GM23338 (cell line): ENCODE data around the gene SLC25A30. TPM values are rescaled to one million over a fixed set of nuclear protein-coding genes. Genes with fewer than 3 reads are reported as not detected.
"Not testable (repeated sequence)": the region's sequence is repeated elsewhere in the genome, so short reads cannot be mapped to it uniquely, and the experiment has no call there.

ENCODE experiments used
- ATAC-seq: fragments of 200-7000 bp; cut with Tn5 transposase; 3 replicates; pipeline ENCODE4 v1.9.1; 2020
- DNase-seq: peaks from one replicate; pipeline ENCODE4 v3.0.0-alpha.2; 2015; ENCODE audit warnings: low spot score
- H2AFZ ChIP-seq: fragments of 200-600 bp; sonication (generic); 2 replicates; pipeline ENCODE4 v1.8.0; 2016; ENCODE audit warnings: antibody characterized with exemption, mild to moderate bottlenecking, moderate library complexity
- H3F3A ChIP-seq: fragments of 200-600 bp; sonication (generic); replicated peaks from 2 replicates; pipeline ENCODE4 v1.8.0; 2017; ENCODE audit warnings: antibody characterized with exemption, mixed run types, low read depth
- H3K27ac ChIP-seq: fragments of 200-600 bp; sonication (generic); 2 replicates; pipeline ENCODE4 v1.6.1; 2016; ENCODE audit warnings: low read depth
- H3K27me3 ChIP-seq: fragments of 200-600 bp; sonication (generic); 2 replicates; pipeline ENCODE4 v1.8.0; 2016; ENCODE audit warnings: mild to moderate bottlenecking, mixed run types, moderate library complexity; ENCODE audit not compliant: insufficient read depth
- H3K36me3 ChIP-seq: fragments of 200-600 bp; sonication (generic); 2 replicates; pipeline ENCODE4 v1.8.0; 2016; ENCODE audit warnings: mild to moderate bottlenecking; ENCODE audit not compliant: insufficient read depth
- H3K4me1 ChIP-seq: fragments of 200-600 bp; sonication (generic); 2 replicates; pipeline ENCODE4 v1.8.0; 2016; ENCODE audit warnings: mild to moderate bottlenecking, moderate library complexity; ENCODE audit not compliant: insufficient read depth
- H3K4me2 ChIP-seq: fragments of 200-600 bp; sonication (generic); 2 replicates; pipeline ENCODE4 v1.7.1; 2017; ENCODE audit warnings: mixed run types
- H3K4me3 ChIP-seq: fragments of 200-600 bp; sonication (generic); 2 replicates; pipeline ENCODE4 v1.6.1; 2016; ENCODE audit warnings: mixed run types
- H3K79me2 ChIP-seq: fragments of 200-600 bp; sonication (generic); replicated peaks from 2 replicates; pipeline ENCODE4 v1.8.0; 2017; ENCODE audit warnings: mild to moderate bottlenecking; ENCODE audit not compliant: insufficient read depth
- H3K9me2 ChIP-seq: fragments of 200-600 bp; sonication (generic); 2 replicates; pipeline ENCODE4 v1.8.0; 2017; ENCODE audit not compliant: insufficient read depth
- H4K20me1 ChIP-seq: fragments of 200-600 bp; sonication (generic); replicated peaks from 2 replicates; pipeline ENCODE4 v1.8.0; 2017; ENCODE audit warnings: mild to moderate bottlenecking; ENCODE audit not compliant: insufficient read depth
- H3K27ac Mint-ChIP-seq: 2 replicates; pipeline ENCODE4 v1.8.0; 2020; ENCODE audit warnings: inconsistent platforms, mild to moderate bottlenecking, moderate library complexity, mixed read lengths
- H3K27me3 Mint-ChIP-seq: 3 replicates; pipeline ENCODE4 v1.8.0; 2022; ENCODE audit warnings: low read depth, mild to moderate bottlenecking, moderate library complexity, mixed read lengths, inconsistent platforms; ENCODE audit not compliant: insufficient read depth, poor library complexity
- H3K36me3 Mint-ChIP-seq: 3 replicates; pipeline ENCODE4 v1.8.0; 2021; ENCODE audit warnings: low read depth, mild to moderate bottlenecking, inconsistent platforms, moderate library complexity, mixed read lengths
- H3K4me1 Mint-ChIP-seq: 3 replicates; pipeline ENCODE4 v1.8.0; 2020; ENCODE audit warnings: mild to moderate bottlenecking, inconsistent platforms, mixed read lengths
- H3K4me3 Mint-ChIP-seq: 3 replicates; pipeline ENCODE4 v1.8.0; 2021; ENCODE audit warnings: moderate library complexity, mild to moderate bottlenecking, inconsistent platforms, mixed read lengths
- H3K9me3 Mint-ChIP-seq: 3 replicates; pipeline ENCODE4 v1.8.0; 2020; ENCODE audit warnings: moderate library complexity, mild to moderate bottlenecking, inconsistent platforms, mixed read lengths
- EZH2 ChIP-seq: fragments of 200-600 bp; sonication (generic); IDR thresholded peaks from one replicate; pipeline ENCODE4 v1.8.0; 2017; ENCODE audit warnings: antibody characterized with exemption, mild to moderate bottlenecking, low read depth; ENCODE audit not compliant: unreplicated experiment
- EZH2phosphoT487 ChIP-seq: fragments of 200-600 bp; sonication (generic); IDR thresholded peaks from one replicate; pipeline ENCODE4 v1.8.1; 2018; ENCODE audit warnings: antibody characterized with exemption; ENCODE audit not compliant: unreplicated experiment
- JUNB ChIP-seq: IDR thresholded peaks from one replicate; pipeline ENCODE4 v1.6.1; 2016; ENCODE audit warnings: antibody characterized with exemption; ENCODE audit not compliant: unreplicated experiment
- NANOG ChIP-seq: IDR thresholded peaks from 2 replicates; pipeline ENCODE4 v1.6.1; 2016; ENCODE audit warnings: antibody characterized with exemption, borderline replicate concordance
- POLR2AphosphoS5 ChIP-seq: IDR thresholded peaks from 2 replicates; pipeline ENCODE4 v1.6.1; 2016; ENCODE audit warnings: antibody characterized with exemption, low read depth
- STAT1 ChIP-seq: IDR thresholded peaks from one replicate; pipeline ENCODE4 v1.6.1; 2016; ENCODE audit warnings: antibody characterized with exemption; ENCODE audit not compliant: unreplicated experiment
- ZNF114 ChIP-seq: fragments of 250-450 bp; sonication (Bioruptor Pico); IDR thresholded peaks from 2 replicates; pipeline ENCODE4 v1.5.0; 2020; ENCODE audit warnings: mild to moderate bottlenecking, moderate library complexity
- ZNF331 ChIP-seq: fragments of 250-450 bp; sonication (Bioruptor Pico); IDR thresholded peaks from 2 replicates; pipeline ENCODE4 v1.5.0; 2020; ENCODE audit warnings: low read depth, mild to moderate bottlenecking, moderate library complexity
- polyA plus RNA-seq: library from polyadenylated mRNA; unstranded; fragments of >200 nt; fragmentation: Nextera tagmentation; extraction: Ambion mirVana; gene quantifications from 2 replicates; pipeline ENCODE4 v1.2.1, GENCODE V29; 2016
- total RNA-seq: library from RNA; depleted of rRNA; stranded (reverse); fragments of >200 nt; shearing (Covaris generic); gene quantifications from 2 replicates; pipeline ENCODE4 v1.2.3, GENCODE V29; 2014
- TF ChIP-seq, protein P1 (sequence below): fragments of 250-450 bp; sonication (Bioruptor Pico); IDR thresholded peaks from 2 replicates; pipeline ENCODE4 v1.5.0; 2020; ENCODE audit warnings: mild to moderate bottlenecking, moderate library complexity

Gene SLC25A30
- total and polyA plus RNA-seq, 2 experiments from 2014 or later = 2.0 to 7.5 TPM

DNA sequence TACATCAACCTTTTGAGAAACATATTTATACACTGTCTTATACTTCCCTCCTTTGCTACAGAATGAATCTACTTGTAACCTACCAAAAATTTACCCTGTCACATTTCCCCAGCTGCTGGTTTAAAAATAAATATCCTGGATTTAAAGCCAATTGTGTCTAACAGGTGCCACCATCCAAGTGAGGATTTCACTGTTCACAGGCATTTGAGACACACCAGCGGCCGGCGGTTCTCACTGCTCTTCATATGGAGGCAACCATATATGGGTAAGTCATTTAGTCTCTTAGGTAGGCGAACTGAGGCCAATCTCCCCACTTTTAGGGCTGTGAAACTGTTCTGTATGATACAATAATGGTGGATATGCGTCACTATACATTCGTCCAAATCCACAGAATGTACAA is 26.2 kb downstream of the SLC25A30 start:
- TF ChIP-seq STAT1 = no peak
- TF ChIP-seq NANOG = no peak
- TF ChIP-seq, protein P1, sequence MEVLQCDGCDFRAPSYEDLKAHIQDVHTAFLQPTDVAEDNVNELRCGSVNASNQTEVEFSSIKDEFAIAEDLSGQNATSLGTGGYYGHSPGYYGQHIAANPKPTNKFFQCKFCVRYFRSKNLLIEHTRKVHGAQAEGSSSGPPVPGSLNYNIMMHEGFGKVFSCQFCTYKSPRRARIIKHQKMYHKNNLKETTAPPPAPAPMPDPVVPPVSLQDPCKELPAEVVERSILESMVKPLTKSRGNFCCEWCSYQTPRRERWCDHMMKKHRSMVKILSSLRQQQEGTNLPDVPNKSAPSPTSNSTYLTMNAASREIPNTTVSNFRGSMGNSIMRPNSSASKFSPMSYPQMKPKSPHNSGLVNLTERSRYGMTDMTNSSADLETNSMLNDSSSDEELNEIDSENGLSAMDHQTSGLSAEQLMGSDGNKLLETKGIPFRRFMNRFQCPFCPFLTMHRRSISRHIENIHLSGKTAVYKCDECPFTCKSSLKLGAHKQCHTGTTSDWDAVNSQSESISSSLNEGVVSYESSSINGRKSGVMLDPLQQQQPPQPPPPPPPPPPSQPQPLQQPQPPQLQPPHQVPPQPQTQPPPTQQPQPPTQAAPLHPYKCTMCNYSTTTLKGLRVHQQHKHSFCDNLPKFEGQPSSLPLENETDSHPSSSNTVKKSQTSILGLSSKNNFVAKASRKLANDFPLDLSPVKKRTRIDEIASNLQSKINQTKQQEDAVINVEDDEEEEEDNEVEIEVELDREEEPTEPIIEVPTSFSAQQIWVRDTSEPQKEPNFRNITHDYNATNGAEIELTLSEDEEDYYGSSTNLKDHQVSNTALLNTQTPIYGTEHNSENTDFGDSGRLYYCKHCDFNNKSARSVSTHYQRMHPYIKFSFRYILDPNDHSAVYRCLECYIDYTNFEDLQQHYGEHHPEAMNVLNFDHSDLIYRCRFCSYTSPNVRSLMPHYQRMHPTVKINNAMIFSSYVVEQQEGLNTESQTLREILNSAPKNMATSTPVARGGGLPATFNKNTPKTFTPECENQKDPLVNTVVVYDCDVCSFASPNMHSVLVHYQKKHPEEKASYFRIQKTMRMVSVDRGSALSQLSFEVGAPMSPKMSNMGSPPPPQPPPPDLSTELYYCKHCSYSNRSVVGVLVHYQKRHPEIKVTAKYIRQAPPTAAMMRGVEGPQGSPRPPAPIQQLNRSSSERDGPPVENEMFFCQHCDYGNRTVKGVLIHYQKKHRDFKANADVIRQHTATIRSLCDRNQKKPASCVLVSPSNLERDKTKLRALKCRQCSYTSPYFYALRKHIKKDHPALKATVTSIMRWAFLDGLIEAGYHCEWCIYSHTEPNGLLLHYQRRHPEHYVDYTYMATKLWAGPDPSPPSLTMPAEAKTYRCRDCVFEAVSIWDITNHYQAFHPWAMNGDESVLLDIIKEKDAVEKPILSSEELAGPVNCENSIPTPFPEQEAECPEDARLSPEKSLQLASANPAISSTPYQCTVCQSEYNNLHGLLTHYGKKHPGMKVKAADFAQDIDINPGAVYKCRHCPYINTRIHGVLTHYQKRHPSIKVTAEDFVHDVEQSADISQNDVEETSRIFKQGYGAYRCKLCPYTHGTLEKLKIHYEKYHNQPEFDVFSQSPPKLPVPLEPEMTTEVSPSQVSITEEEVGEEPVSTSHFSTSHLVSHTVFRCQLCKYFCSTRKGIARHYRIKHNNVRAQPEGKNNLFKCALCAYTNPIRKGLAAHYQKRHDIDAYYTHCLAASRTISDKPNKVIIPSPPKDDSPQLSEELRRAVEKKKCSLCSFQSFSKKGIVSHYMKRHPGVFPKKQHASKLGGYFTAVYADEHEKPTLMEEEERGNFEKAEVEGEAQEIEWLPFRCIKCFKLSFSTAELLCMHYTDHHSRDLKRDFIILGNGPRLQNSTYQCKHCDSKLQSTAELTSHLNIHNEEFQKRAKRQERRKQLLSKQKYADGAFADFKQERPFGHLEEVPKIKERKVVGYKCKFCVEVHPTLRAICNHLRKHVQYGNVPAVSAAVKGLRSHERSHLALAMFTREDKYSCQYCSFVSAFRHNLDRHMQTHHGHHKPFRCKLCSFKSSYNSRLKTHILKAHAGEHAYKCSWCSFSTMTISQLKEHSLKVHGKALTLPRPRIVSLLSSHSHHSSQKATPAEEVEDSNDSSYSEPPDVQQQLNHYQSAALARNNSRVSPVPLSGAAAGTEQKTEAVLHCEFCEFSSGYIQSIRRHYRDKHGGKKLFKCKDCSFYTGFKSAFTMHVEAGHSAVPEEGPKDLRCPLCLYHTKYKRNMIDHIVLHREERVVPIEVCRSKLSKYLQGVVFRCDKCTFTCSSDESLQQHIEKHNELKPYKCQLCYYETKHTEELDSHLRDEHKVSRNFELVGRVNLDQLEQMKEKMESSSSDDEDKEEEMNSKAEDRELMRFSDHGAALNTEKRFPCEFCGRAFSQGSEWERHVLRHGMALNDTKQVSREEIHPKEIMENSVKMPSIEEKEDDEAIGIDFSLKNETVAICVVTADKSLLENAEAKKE (CRISPR knock-in tag) = no peak
- TF ChIP-seq EZH2 = no peak
- TF ChIP-seq ZNF331 (CRISPR knock-in tag) = no peak
- no peak for TF ChIP-seq POLR2AphosphoS5
- no peak for TF ChIP-seq ZNF114
- TF ChIP-seq EZH2phosphoT487 = no peak
- TF ChIP-seq JUNB = no peak
- DNase-seq (no peak), ATAC-seq (no peak)
- Mint-ChIP-seq H3K36me3 (peaks cover 4% of the 10 kb centered on the region; the same call in 2 of the 3 replicates), H3K4me3 (no peak overlapping the region), H3K4me1 (peaks cover 4% of the 10 kb centered on the region; the same call in 2 of the 3 replicates), H3K27me3 (peaks cover 2% of the 10 kb centered on the region), H3K9me3 (no peaks in the 10 kb centered on the region), H3K27ac (no peak overlapping the region)
- peaks cover 3% of the 10 kb centered on the region; the same call in 1 of the 2 replicates for H4K20me1 ChIP-seq
- no peaks in the 10 kb centered on the region for H3K79me2 ChIP-seq
- H3K4me1 ChIP-seq = peaks cover 7% of the 10 kb centered on the region; the same call in 1 of the 2 replicates
- H3K36me3 ChIP-seq = no peaks in the 10 kb centered on the region
- H3K27me3 ChIP-seq = no peaks in the 10 kb centered on the region
- no peak overlapping the region for H3K27ac ChIP-seq
- no peak overlapping the region for H2AFZ ChIP-seq
- no peaks in the 10 kb centered on the region for H3K9me2 ChIP-seq
- H3K4me2 ChIP-seq = no peak overlapping the region
- H3F3A ChIP-seq = no peaks in the 10 kb centered on the region
- no peak overlapping the region for H3K4me3 ChIP-seq

DNA sequence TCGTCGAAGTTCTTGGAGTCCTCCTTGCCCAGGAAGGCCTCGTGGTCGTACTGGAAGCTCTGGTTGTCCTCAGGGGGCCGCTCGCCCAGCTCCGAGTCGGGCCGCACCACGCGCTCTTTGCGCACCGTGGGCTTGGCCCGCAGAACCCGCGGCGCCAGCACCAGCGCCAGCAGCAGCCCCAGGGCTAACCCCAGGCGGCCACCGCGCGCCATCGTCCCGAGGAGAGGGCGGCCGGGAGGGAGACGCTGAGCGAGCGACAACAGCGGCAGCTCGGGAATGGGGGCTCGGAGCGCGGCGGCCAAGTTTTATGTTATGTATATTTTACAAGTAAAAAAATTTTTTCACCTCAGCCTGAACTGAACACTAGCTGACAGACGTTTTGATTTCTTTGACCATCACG is 27.0 kb downstream of the SLC25A30 start:
- H3K9me2 ChIP-seq, H3K27ac ChIP-seq, H3K36me3 ChIP-seq, H3F3A ChIP-seq, H3K27me3 Mint-ChIP-seq, H3K4me2 ChIP-seq, H2AFZ ChIP-seq, H3K27me3 ChIP-seq, H3K27ac Mint-ChIP-seq, H3K36me3 Mint-ChIP-seq, ATAC-seq, H3K4me1 ChIP-seq, H3K4me1 Mint-ChIP-seq, H4K20me1 ChIP-seq, H3K79me2 ChIP-seq, H3K4me3 Mint-ChIP-seq, DNase-seq, H3K9me3 Mint-ChIP-seq, H3K4me3 ChIP-seq: not testable (repeated sequence)

DNA sequence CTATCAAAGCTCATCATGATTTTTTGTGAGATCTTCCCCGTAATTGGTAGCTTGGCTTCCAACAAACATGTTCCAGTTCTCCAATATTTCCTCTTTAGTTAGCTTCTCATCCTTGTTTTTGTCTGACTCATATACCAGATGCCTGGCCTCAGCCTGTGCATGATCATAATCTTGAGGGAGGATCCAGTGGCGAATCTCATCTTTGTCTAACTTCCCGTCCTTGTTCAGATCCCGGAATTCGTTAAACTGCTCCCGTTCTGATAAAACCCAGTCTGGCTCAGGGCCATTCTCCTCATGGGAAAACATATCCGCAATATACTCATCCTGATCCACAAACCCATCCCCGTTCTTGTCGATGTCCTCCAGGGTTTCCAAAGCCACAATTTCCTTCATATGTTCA is 27.8 kb downstream of the SLC25A30 start:
- not testable (repeated sequence) for H3K4me3 Mint-ChIP-seq, H4K20me1 ChIP-seq, H3K9me3 Mint-ChIP-seq, H3K27ac Mint-ChIP-seq, H3K4me2 ChIP-seq, H3K27me3 Mint-ChIP-seq, H3F3A ChIP-seq, H3K27me3 ChIP-seq, H3K9me2 ChIP-seq, H3K4me1 Mint-ChIP-seq, H3K36me3 ChIP-seq, H3K36me3 Mint-ChIP-seq, DNase-seq, H3K4me3 ChIP-seq, H3K4me1 ChIP-seq, H3K27ac ChIP-seq, H2AFZ ChIP-seq, H3K79me2 ChIP-seq, ATAC-seq
